RPMI7951 (cell line): ENCODE results near the gene PHF12. TPM values are rescaled to one million over a fixed set of nuclear protein-coding genes. Genes with fewer than 3 reads are reported as not detected.

Source experiments
- DNase-seq: peaks from one replicate; pipeline ENCODE4 v3.0.0-alpha.2; 2012; ENCODE audit warnings: low read depth
- total RNA-seq: library from RNA; depleted of rRNA; stranded (reverse); fragments of >200 nt; shearing (Covaris generic); gene quantifications from 2 replicates; pipeline ENCODE4 v1.2.3, GENCODE V29; 2014; rRNA removed

The PHF12 gene
- total RNA-seq, 1 experiment from 2014 or later = 18.0 TPM

GRCh38 chr17:28860363-28860808 lies 90.9 kb downstream of the PHF12 start:
- DNase-seq = no peak

- no peak for DNase-seq
Measured at GRCh38 chr17:28858801-28859355, 92.4 kb downstream of the PHF12 start.

GRCh38 chr17:28857905-28858800 lies 93.2 kb downstream of the PHF12 start:
- DNase-seq = no peak

- DNase-seq = no peak
Measured at GRCh38 chr17:28856028-28856574, 95.2 kb downstream of the PHF12 start.

DNA sequence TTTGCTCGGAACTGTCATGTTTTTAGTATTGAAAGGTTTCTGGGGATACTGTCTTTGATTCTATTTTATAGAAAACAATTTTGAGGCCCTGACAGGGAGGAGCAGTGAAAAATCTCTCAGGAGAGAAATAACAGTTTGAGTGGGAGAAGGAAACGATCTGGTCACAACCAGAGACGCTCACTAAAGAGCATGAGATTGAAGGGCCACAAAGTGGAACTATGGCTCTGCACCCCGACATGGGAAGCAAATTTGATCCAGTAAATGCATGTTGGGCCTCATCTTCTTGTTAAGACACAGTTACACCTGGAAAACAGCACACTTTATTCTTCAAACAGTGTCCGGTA lies 96.0 kb downstream of the PHF12 start:
- no peak for DNase-seq

Other genes with a start within 250 kb of the PHF12 start
- gene PROCA1, start 239.6 kb downstream of the PHF12 start, total RNA-seq = 1.1 and 1.3 TPM in 2 replicates
- 176 and 202 TPM in 2 replicates for gene RAB34, start 233.7 kb downstream of the PHF12 start, total RNA-seq
- gene RPL23A, start 231.5 kb downstream of the PHF12 start, total RNA-seq = 632 and 764 TPM in 2 replicates
- 3.2 and 8.7 TPM in 2 replicates for gene TLCD1, start 225.3 kb downstream of the PHF12 start, total RNA-seq
- 0.24 and 0.68 TPM in 2 replicates for gene NEK8, start 222.7 kb downstream of the PHF12 start, total RNA-seq
- gene TRAF4, start 207.5 kb downstream of the PHF12 start, total RNA-seq = 21.2 and 25.5 TPM in 2 replicates
- 2.4 and 3.4 TPM in 2 replicates for gene FAM222B, start 108.7 kb downstream of the PHF12 start, total RNA-seq
- gene ERAL1, start 96.5 kb downstream of the PHF12 start, total RNA-seq = 29.8 and 29.9 TPM in 2 replicates
- gene FLOT2, start 53.8 kb downstream of the PHF12 start, total RNA-seq = 28.7 and 30.6 TPM in 2 replicates
- 5.4 and 6.0 TPM in 2 replicates for gene DHRS13, start 48.4 kb downstream of the PHF12 start, total RNA-seq
- gene SEZ6, start 54.5 kb upstream of the PHF12 start, total RNA-seq = not detected in 2 replicates
- gene PIPOX, start 91.6 kb upstream of the PHF12 start, total RNA-seq = 10.0 and 11.7 TPM in 2 replicates
- 21.4 and 33.7 TPM in 2 replicates for gene MYO18A, start 228.9 kb upstream of the PHF12 start, total RNA-seq